ENCODE results near the gene GAST.

Gene GAST

GRCh38 chr17:41717408-41718286, 5.5 kb downstream of the GAST start:
- DNase-seq, result peak; percentile 7

- no peak for DNase-seq
These were observed 6.1 kb downstream of the GAST start for GRCh38 chr17:41718287-41718645.

DNA sequence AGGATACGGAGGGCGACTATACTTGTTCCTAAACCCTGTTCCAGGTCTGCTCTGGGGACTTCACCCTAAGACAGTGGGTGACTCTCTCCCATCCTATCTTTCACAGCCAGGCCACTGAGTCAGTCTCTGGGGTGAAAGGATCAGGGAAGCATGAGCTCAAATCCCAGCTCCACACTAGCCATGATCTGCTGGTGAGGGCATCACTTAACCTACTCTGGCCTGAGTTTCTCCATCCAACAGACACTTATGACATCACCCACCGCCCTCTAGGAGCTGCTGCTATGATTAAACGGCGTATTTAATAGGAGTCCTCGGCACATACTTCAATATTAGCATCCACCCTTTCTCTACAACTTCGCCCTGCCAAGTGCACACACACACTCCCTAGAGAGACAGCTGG, 10.1 kb downstream of the GAST start:
- no peak for DNase-seq

- DNase-seq, result no peak
These were observed 11.8 kb downstream of the GAST start for GRCh38 chr17:41723801-41724475.

DNA sequence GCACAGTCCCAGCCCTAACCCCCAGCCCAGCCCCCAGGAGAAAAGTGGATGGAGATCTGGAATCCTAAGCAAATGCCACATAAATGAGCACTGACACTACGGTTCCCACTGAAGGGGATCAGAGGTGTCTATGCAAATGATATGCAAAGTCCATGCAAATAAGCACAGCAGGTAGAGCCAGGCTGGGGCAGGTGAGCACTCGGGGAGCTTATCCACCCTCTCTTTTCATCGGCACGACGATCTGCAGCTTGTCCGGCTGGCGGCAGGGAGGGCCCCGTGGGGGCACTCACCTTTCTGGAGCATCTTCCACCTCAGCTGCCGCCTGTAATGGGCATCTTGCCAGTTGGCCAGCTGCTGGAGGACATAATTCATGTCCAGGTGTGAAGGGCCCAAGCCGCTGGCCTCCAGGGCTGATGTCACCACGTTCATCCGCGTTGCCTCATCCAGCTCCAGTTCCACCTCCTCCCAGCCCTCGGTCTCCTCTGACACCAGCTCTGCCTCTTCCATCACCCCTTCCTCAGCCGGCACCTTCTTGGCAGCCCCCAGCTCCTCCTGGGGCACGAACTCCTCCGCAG, 12.4 kb downstream of the GAST start:
- DNase-seq, result no peak

DNA sequence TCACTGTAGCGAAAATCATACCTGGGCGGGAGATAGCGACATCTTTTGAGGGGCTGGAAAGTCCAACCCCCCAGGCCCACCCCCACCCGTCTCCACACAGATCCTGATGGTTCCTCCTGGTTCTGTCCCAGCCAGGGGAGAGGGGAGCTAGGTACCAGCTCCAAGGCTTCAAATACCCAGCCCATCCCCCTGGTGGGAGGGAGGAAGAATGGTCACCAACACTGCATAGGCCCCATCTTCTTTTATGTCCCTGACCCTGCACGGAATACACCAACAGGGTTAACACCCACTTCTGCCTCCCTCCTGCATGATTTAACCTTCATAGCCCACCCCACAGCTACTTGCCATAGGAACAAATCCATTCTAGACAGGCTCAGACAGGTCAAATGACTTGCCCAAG, 13.0 kb downstream of the GAST start:
- DNase-seq, result no peak

DNA sequence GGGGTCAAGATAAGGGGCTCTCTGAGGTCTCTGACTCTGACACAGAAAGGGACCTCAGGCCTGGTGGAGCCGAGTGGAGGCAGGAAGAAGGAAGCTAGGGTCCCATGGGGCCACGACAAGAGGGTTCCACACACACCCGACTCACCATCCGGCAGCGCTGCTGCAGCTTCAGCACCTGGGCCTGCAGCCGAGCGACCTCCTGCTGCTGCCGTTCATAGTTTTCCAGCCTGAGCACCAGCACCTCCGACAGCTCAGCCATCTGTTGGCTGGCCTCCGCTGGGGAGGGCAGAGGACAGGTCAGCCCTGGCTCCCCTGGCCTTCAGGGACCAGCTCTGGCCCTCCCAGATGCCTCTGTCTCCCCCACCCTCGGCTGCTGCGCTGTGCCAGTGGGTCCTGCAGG, 15.9 kb downstream of the GAST start:
- DNase-seq, result no peak

- no peak for DNase-seq
These were observed 18.3 kb downstream of the GAST start for GRCh38 chr17:41730479-41730878.

GRCh38 chr17:41731836-41732235, 19.7 kb downstream of the GAST start:
- no peak for DNase-seq

DNA sequence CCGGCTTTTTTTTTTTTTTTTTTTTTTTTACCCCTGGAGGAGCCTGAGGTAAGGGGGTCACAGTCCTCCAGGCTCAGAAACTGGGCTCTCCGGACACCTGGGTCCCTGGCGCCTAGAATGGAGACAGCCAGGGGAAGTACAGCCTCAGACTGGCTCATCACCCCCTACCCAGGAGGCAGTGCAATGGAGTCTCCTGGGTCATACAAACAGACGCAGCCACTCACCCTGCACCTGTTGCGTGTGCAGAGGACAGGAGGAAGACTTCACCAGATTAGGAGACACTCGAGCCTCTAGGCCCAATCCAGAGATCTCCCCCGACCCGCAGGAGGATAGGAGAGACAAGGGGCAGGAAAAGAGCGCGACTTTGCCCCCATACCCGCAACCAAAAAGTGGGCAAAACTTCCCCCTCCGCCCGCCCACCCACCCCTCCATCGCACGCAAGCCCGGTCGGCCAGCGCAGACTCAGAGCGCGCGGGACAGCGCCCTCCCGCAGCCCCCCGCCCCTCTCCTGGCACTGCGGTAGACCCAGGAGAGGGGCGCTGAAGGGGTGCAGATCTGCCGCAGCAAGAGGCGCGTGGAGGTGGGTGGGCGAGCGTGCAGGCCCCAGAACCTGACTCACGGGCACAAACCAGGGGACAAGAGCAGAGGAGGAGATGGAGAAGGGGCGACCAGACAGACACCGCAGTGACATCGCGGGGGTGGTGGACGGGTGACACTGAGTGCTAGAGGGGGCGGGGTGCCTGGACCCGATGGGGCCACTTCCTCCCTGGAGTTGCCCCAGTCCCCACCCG, 21.4 kb downstream of the GAST start:
- no peak for DNase-seq

GRCh38 chr17:41734139-41734948, 22.2 kb downstream of the GAST start, which contains the start of gene HAP1:
HAP1 (minus strand) TSS chr17:41734643; CDS start chr17:41734634, 9 bp downstream.
- peak; percentile 10 for DNase-seq

DNA sequence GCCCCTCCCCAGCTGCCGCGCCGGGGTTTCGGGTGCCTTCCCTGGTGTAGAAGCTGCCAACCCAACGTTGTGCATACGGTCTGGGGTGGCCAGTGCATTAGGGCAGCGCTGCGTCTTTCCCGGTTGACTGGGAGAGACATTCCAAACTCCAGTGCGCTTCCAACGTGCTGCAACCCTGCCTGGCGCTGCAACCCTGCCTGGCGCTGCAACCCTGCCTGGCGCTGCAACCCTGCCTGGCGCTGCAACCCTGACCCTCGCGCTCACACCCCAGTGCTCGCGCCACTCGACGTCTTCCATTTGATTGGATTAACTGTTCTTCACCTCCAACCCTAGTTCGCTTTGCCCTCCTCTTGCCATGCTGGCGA, 22.8 kb downstream of the GAST start:
- no peak for DNase-seq

DNA sequence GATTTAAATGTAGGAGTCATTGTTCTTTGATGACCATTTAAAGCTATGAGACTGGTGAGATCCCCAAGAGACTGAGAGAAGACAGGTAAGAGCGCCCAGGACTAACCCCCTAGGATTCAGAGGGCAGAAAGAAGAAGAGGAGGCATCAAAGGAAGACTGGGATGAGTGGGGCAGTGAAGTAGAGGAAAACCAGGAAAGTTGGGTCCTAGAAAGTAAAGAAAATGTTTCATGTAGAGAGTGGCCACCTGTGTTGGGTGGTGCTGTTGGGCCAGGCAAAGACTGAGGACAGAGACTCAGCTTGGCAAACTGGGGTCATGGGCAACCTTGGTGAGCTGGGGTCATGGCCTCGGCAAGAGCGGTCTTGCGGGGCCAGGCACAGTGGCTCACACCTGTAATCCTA, 23.6 kb downstream of the GAST start:
- no peak for DNase-seq

- no peak for DNase-seq
These were observed 25.0 kb downstream of the GAST start for GRCh38 chr17:41736983-41737679.

GRCh38 chr17:41737680-41738023, 25.5 kb downstream of the GAST start:
- DNase-seq, result peak; percentile 2

GRCh38 chr17:41738077-41738800, 26.1 kb downstream of the GAST start:
- DNase-seq, result peak; percentile 81

DNA sequence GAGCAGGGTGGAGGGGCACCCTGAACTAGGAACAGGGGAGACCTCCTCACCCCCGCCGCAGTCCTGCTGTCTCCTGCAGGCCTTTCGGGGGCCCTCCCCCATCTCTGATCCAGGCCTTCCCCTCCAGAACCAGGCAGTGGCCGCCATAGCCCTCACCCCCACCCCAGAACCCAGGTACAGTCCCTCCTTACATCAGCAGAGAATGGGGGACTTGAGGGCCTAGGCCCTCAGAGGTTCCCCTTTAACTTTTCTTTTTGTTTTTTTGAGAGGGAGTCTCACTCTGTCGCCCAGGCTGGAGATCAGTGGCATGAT, 26.6 kb downstream of the GAST start:
- DNase-seq, result no peak

GRCh38 chr17:41739661-41740352, 27.7 kb downstream of the GAST start:
- DNase-seq, result no peak

- DNase-seq, result no peak
These were observed 28.4 kb downstream of the GAST start for GRCh38 chr17:41740506-41740905.

DNA sequence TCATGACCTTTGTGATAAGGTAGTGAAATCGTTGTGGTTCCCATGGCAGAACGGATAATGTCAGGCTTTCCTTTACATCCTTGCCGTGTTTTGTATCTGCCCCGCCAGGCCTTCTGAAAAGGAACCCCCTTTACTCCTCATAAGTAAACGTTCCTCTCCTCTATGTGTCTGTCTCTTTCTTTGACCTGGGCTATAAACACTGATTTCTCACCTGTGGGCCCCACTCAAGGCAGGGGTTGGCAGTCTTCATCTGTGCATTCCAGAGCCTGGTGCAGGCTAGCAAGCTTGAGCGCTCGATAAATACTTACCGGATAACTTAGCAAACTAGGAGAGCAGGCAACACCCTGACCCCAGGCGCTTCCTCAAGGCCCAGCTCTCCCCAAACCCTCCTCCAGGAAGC, 29.6 kb downstream of the GAST start:
- DNase-seq, result no peak

DNA sequence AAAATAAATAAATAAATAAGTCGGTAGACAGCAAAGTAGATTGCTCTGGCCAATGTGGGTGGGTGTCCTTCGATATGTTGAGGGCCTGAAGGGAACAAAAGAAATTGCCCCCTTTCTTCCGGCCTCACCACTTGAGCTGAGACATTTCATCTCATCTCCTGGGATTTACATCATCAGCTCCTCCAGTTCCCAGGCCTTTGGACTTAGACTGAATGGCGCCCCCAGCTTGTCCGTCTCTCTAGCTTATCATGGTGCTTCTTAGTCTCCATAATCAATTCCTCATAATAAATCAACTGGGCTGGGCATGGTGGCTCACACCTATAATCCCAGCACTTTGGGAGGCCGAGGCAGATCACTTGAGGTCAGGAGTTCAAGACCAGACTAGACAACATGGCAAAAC, 36.1 kb downstream of the GAST start:
- DNase-seq, result no peak
